GM19324 (cell line): ENCODE measurements around the gene ELOVL7.
A peak's percentile ranks its signal among the peaks of the same experiment; 100 is the strongest.
"Not testable (repeated sequence)": the region's sequence is repeated elsewhere in the genome, so short reads cannot be mapped to it uniquely, and the experiment has no call there.

Source experiments
- ATAC-seq: cut with Tn5 transposase; IDR thresholded peaks from one replicate; pipeline ENCODE4 v1.9.1; 2021; ENCODE audit warnings: mild to moderate bottlenecking, moderate library complexity; ENCODE audit not compliant: unreplicated experiment, low FRiP score

The ELOVL7 gene

GRCh38 chr5:60833520-60833919, 10.5 kb downstream of the ELOVL7 start:
- no peak for ATAC-seq

- ATAC-seq, result peak; percentile 54
Observed at GRCh38 chr5:60830581-60831127, 13.4 kb downstream of the ELOVL7 start.

GRCh38 chr5:60829490-60830266, 14.4 kb downstream of the ELOVL7 start:
- no peak for ATAC-seq

- ATAC-seq, result no peak
Observed at GRCh38 chr5:60827201-60827600, 16.9 kb downstream of the ELOVL7 start.

GRCh38 chr5:60826653-60827052, 17.4 kb downstream of the ELOVL7 start:
- ATAC-seq, result peak; percentile 31

- no peak for ATAC-seq
Observed at GRCh38 chr5:60823574-60823973, 20.5 kb downstream of the ELOVL7 start.

GRCh38 chr5:60822285-60822556, 21.8 kb downstream of the ELOVL7 start:
- no peak for ATAC-seq

- ATAC-seq, result no peak
Observed at GRCh38 chr5:60821488-60822284, 22.4 kb downstream of the ELOVL7 start.

GRCh38 chr5:60820593-60821487, 23.2 kb downstream of the ELOVL7 start:
- ATAC-seq, result no peak

GRCh38 chr5:60816138-60816537, 27.9 kb downstream of the ELOVL7 start:
- ATAC-seq, result not testable (repeated sequence)

- no peak for ATAC-seq
Observed at GRCh38 chr5:60814498-60814897, 29.6 kb downstream of the ELOVL7 start.

GRCh38 chr5:60812426-60812825, 31.6 kb downstream of the ELOVL7 start:
- no peak for ATAC-seq

- ATAC-seq, result peak; percentile 29
Observed at GRCh38 chr5:60811105-60811504, 33.0 kb downstream of the ELOVL7 start.

- ATAC-seq, result peak; percentile 90
Observed at GRCh38 chr5:60810438-60811085, 33.5 kb downstream of the ELOVL7 start.

- no peak for ATAC-seq
Observed at GRCh38 chr5:60809891-60810425, 34.1 kb downstream of the ELOVL7 start.

- ATAC-seq, result no peak
Observed at GRCh38 chr5:60806591-60807243, 37.4 kb downstream of the ELOVL7 start.

- ATAC-seq, result no peak
Observed at GRCh38 chr5:60805463-60805862, 38.6 kb downstream of the ELOVL7 start.

- ATAC-seq, result no peak
Observed at GRCh38 chr5:60803712-60804111, 40.4 kb downstream of the ELOVL7 start.

- no peak for ATAC-seq
Observed at GRCh38 chr5:60802986-60803385, 41.1 kb downstream of the ELOVL7 start.
